Panc1 (cell line): Measurements from ENCODE around the gene PPFIA1.

Source experiments
- POLR2AphosphoS5 ChIP-seq: IDR thresholded peaks from 2 replicates; pipeline ENCODE4 v1.6.1; 2012; ENCODE audit warnings: mild to moderate bottlenecking, low read depth, low read length, moderate library complexity
- SIN3A ChIP-seq: IDR thresholded peaks from 2 replicates; pipeline ENCODE4 v1.6.1; 2012; ENCODE audit warnings: low read depth, mild to moderate bottlenecking, low read length, moderate library complexity, borderline replicate concordance; ENCODE audit not compliant: insufficient read depth
- TF ChIP-seq, protein P1 (sequence below): fragments of 450-650 bp; IDR thresholded peaks from 2 replicates; pipeline ENCODE4 v1.5.1; 2017; ENCODE audit warnings: mild to moderate bottlenecking

DNA sequence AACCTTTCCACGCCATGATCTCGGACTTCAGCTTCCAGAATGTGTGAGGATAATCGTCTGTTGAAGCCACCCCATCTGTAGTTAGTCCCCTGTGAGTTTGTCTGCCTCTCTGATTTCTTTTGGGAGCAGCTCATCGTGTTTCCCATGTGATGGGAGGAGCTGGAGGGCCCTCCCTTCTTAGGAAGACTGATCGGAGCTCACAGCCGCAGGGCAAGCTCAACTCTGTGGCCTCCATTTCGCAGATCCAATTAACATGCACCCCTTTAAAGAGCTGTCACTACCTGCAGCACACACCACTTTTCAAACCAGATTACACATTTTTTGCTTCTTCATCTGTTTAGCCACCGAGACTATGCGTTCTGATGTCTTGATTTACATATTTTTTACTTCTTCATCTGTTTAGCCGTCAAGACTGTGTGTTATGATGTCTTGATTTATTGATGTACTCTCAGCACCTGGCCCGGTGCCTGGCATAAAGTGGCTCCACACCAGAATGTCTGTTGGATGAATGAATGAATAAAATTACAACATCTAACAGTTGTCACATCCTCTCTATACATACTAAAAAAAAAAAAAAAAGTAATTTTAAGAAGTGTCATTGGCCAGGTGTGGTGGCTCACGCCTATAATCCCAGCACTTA, 14.9 kb upstream of the PPFIA1 start:
- no peak for TF ChIP-seq SIN3A
- TF ChIP-seq, protein P1, sequence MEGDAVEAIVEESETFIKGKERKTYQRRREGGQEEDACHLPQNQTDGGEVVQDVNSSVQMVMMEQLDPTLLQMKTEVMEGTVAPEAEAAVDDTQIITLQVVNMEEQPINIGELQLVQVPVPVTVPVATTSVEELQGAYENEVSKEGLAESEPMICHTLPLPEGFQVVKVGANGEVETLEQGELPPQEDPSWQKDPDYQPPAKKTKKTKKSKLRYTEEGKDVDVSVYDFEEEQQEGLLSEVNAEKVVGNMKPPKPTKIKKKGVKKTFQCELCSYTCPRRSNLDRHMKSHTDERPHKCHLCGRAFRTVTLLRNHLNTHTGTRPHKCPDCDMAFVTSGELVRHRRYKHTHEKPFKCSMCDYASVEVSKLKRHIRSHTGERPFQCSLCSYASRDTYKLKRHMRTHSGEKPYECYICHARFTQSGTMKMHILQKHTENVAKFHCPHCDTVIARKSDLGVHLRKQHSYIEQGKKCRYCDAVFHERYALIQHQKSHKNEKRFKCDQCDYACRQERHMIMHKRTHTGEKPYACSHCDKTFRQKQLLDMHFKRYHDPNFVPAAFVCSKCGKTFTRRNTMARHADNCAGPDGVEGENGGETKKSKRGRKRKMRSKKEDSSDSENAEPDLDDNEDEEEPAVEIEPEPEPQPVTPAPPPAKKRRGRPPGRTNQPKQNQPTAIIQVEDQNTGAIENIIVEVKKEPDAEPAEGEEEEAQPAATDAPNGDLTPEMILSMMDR = no peak
- TF ChIP-seq POLR2AphosphoS5 = no peak
